Activated B cell treated with CpG ODN at 0.5 μM for 24 hours (primary cell): ENCODE measurements around the gene MARS1. TPM values are rescaled to one million over a fixed set of nuclear protein-coding genes. Genes with fewer than 3 reads are reported as not detected.
"Not testable (repeated sequence)": the region's sequence is repeated elsewhere in the genome, so short reads cannot be mapped to it uniquely, and the experiment has no call there.

Source experiments
- ATAC-seq: fragments of 200-7000 bp; cut with Tn5 transposase; one replicate; pipeline ENCODE4 v1.10.0; 2021; ENCODE audit warnings: low read depth, mild to moderate bottlenecking, moderate library complexity
- CTCF ChIA-PET: fragments of 350-600 bp; sonication (Branson Sonifier 250); formaldehyde crosslinking; loops from one replicate; lab custom pipeline; 2021; ENCODE audit warnings: antibody characterized with exemption; lab: Charles Lee
- POLR2A ChIA-PET: fragments of 350-600 bp; sonication (Branson Sonifier 250); formaldehyde crosslinking; loops from one replicate; lab custom pipeline; 2021; ENCODE audit warnings: antibody characterized with exemption; lab: Charles Lee
- DNase-seq: peaks from one replicate; pipeline ENCODE4 v3.0.0; 2022
- H3K27ac Mint-ChIP-seq: one replicate; pipeline ENCODE4 v1.8.0; 2020; ENCODE audit warnings: mixed read lengths
- H3K27me3 Mint-ChIP-seq: one replicate; pipeline ENCODE4 v1.8.0; 2021; ENCODE audit warnings: mixed read lengths
- H3K36me3 Mint-ChIP-seq: one replicate; pipeline ENCODE4 v1.8.0; 2021; ENCODE audit warnings: low read depth, mixed read lengths
- H3K4me1 Mint-ChIP-seq: one replicate; pipeline ENCODE4 v1.8.0; 2021; ENCODE audit warnings: mixed read lengths
- H3K4me3 Mint-ChIP-seq: one replicate; pipeline ENCODE4 v1.8.0; 2020; ENCODE audit warnings: mild to moderate bottlenecking, mixed read lengths
- H3K9me3 Mint-ChIP-seq: one replicate; pipeline ENCODE4 v1.8.0; 2020; ENCODE audit warnings: mixed read lengths
- CTCF ChIP-seq: fragments of 200-600 bp; IDR thresholded peaks from one replicate; pipeline ENCODE4 v1.8.0; 2022; ENCODE audit warnings: antibody characterized with exemption, mild to moderate bottlenecking
- intact Hi-C: fragments of 100-400 bp; cut with micrococcal nuclease; formaldehyde crosslinking; loops from one replicate; pipeline ENCODE4 v1.15.1; 2024
- total RNA-seq: library from RNA; stranded (reverse); gene quantifications from 2 replicates; pipeline ENCODE4 v1.2.3, GENCODE V29; 2022

MARS1 gene
- total RNA-seq, 1 donor from 2014 or later, result 425 TPM

GRCh38 chr12:57554897-57555296 is 67.0 kb downstream of the MARS1 start:
- no peak for DNase-seq
- no peaks in the 10 kb centered on the region for H3K36me3 Mint-ChIP-seq
- no peak for TF ChIP-seq CTCF
- H3K4me1 Mint-ChIP-seq, result peaks cover 7% of the 10 kb centered on the region
- H3K27ac Mint-ChIP-seq, result no peak overlapping the region
- intact Hi-C loops, result no loop called here
- peaks cover 8% of the 10 kb centered on the region for H3K27me3 Mint-ChIP-seq
- no peaks in the 10 kb centered on the region for H3K9me3 Mint-ChIP-seq
- ChIA-PET CTCF (no interaction called here), POLR2A (interaction anchor here (0.6 kb wide), 1 partner anchor 38 kb away, joined by 3 read pairs; no protein-coding TSS in a partner anchor)
- H3K4me3 Mint-ChIP-seq, result no peak overlapping the region
- no peak for ATAC-seq

GRCh38 chr12:57558864-57559263 is 71.0 kb downstream of the MARS1 start:
- POLR2A ChIA-PET, result interaction anchor here (0.6 kb wide), 1 partner anchor 1609 kb away, joined by 3 read pairs; no protein-coding TSS in a partner anchor
- CTCF ChIA-PET, result no interaction called here

GRCh38 chr12:57560516-57560915 is 72.6 kb downstream of the MARS1 start:
- DNase-seq (no peak), ATAC-seq (no peak)
- H3K36me3 Mint-ChIP-seq, result no peaks in the 10 kb centered on the region
- no peak overlapping the region for H3K27ac Mint-ChIP-seq
- ChIA-PET CTCF (no interaction called here), POLR2A (no interaction called here)
- intact Hi-C loops, result no loop called here
- H3K4me3 Mint-ChIP-seq, result no peak overlapping the region
- H3K4me1 Mint-ChIP-seq, result no peaks in the 10 kb centered on the region
- no peak for TF ChIP-seq CTCF
- no peaks in the 10 kb centered on the region for H3K9me3 Mint-ChIP-seq
- peaks cover 21% of the 10 kb centered on the region for H3K27me3 Mint-ChIP-seq

More at GRCh38 chr12:57558864-57559263, 71.0 kb downstream of the MARS1 start:
- H3K9me3 Mint-ChIP-seq, result no peaks in the 10 kb centered on the region
- ATAC-seq (no peak), DNase-seq (no peak)
- no peak overlapping the region for H3K4me3 Mint-ChIP-seq
- no peak overlapping the region for H3K27ac Mint-ChIP-seq
- TF ChIP-seq CTCF, result no peak
- intact Hi-C loops, result no loop called here
- peaks cover 15% of the 10 kb centered on the region for H3K27me3 Mint-ChIP-seq
- H3K4me1 Mint-ChIP-seq, result no peaks in the 10 kb centered on the region
- no peaks in the 10 kb centered on the region for H3K36me3 Mint-ChIP-seq

GRCh38 chr12:57561117-57561516 is 73.2 kb downstream of the MARS1 start:
- H3K4me1 Mint-ChIP-seq, H3K4me3 Mint-ChIP-seq, H3K36me3 Mint-ChIP-seq, DNase-seq, H3K9me3 Mint-ChIP-seq, ATAC-seq, CTCF ChIA-PET, POLR2A ChIA-PET, H3K27ac Mint-ChIP-seq, intact Hi-C loops: not testable (repeated sequence)
- H3K27me3 Mint-ChIP-seq, result peaks cover 21% of the 10 kb centered on the region

GRCh38 chr12:57563358-57563757 is 75.5 kb downstream of the MARS1 start:
- ATAC-seq, result no peak
- TF ChIP-seq CTCF, result no peak
- Mint-ChIP-seq H3K4me3 (no peak overlapping the region), H3K27ac (no peak overlapping the region), H3K36me3 (no peaks in the 10 kb centered on the region), H3K4me1 (no peaks in the 10 kb centered on the region), H3K9me3 (no peaks in the 10 kb centered on the region), H3K27me3 (peaks cover 23% of the 10 kb centered on the region)
- ChIA-PET CTCF (no interaction called here), POLR2A (no interaction called here)
- intact Hi-C loops, result no loop called here
- DNase-seq, result no peak

GRCh38 chr12:57564178-57564740 is 76.4 kb downstream of the MARS1 start:
- Mint-ChIP-seq H3K4me1 (no peaks in the 10 kb centered on the region), H3K4me3 (no peak overlapping the region), H3K36me3 (no peaks in the 10 kb centered on the region), H3K27ac (no peak overlapping the region), H3K9me3 (no peaks in the 10 kb centered on the region), H3K27me3 (peaks cover 29% of the 10 kb centered on the region)
- intact Hi-C loops, result no loop called here
- DNase-seq (no peak), ATAC-seq (no peak)
- POLR2A ChIA-PET, result no interaction called here
- TF ChIP-seq CTCF, result no peak
- CTCF ChIA-PET, result no interaction called here
